PC-3 (cell line): ENCODE results near the gene CRTC2. TPM values are rescaled to one million over a fixed set of nuclear protein-coding genes. Genes with fewer than 3 reads are reported as not detected.

Source experiments
- ATAC-seq: fragments of 200-7000 bp; cut with Tn5 transposase; 2 replicates; pipeline ENCODE4 v1.9.1; 2020; ENCODE audit warnings: mild to moderate bottlenecking, moderate library complexity
- BruUV-seq: library from RNA; stranded (reverse); fragments of 400-500 nt; replicated peaks from 2 replicates; lab custom pipeline; 2021; lab: Mats Ljungman, UMichigan
- CTCF ChIA-PET: fragments of 300-600 bp; sonication (Branson Sonifier 250); formaldehyde crosslinking; loops from one replicate; lab custom pipeline; 2022; ENCODE audit warnings: antibody characterized with exemption; lab: Charles Lee
- POLR2A ChIA-PET: fragments of 300-600 bp; sonication (Branson Sonifier 250); formaldehyde crosslinking; loops from one replicate; lab custom pipeline; 2022; ENCODE audit warnings: antibody characterized with exemption; ENCODE audit not compliant: unreplicated experiment; lab: Charles Lee
- DNase-seq: peaks from one replicate; pipeline ENCODE4 v3.0.0-alpha.2; 2015
- H2AFZ ChIP-seq: fragments of 300-600 bp; sonication (generic); 2 replicates; pipeline ENCODE4 v1.6.0; 2016; ENCODE audit warnings: antibody characterized with exemption, low read length
- H3F3A ChIP-seq: fragments of 300-600 bp; sonication (generic); one replicate; pipeline ENCODE4 v1.6.0; 2017; ENCODE audit warnings: antibody characterized with exemption, low read length, control low read depth, mild to moderate bottlenecking; ENCODE audit not compliant: unreplicated experiment
- H3K27ac ChIP-seq: fragments of 300-600 bp; sonication (generic); 2 replicates; pipeline ENCODE4 v1.5.1; 2016; ENCODE audit warnings: mild to moderate bottlenecking, low read length
- H3K27me3 ChIP-seq: fragments of 300-600 bp; sonication (generic); 2 replicates; pipeline ENCODE4 v1.6.1; 2016; ENCODE audit warnings: low read length, mixed read lengths
- H3K36me3 ChIP-seq: fragments of 300-600 bp; sonication (generic); 2 replicates; pipeline ENCODE4 v1.6.1; 2016; ENCODE audit warnings: low read depth, mixed run types, low read length, mixed read lengths
- H3K4me1 ChIP-seq: fragments of 300-600 bp; sonication (generic); 2 replicates; pipeline ENCODE4 v1.5.1; 2016; ENCODE audit warnings: low read length; ENCODE audit not compliant: insufficient read depth
- H3K4me2 ChIP-seq: fragments of 300-600 bp; sonication (generic); 2 replicates; pipeline ENCODE4 v1.6.0; 2016; ENCODE audit warnings: low read length
- H3K4me3 ChIP-seq: fragments of 300-600 bp; sonication (generic); 2 replicates; pipeline ENCODE4 v1.5.1; 2016; ENCODE audit warnings: mild to moderate bottlenecking, low read length, mixed read lengths
- H3K79me2 ChIP-seq: fragments of 300-600 bp; sonication (generic); 2 replicates; pipeline ENCODE4 v1.6.1; 2017; ENCODE audit warnings: low read length, mixed read lengths
- H3K9ac ChIP-seq: fragments of 300-600 bp; sonication (generic); 2 replicates; pipeline ENCODE4 v1.6.0; 2016; ENCODE audit warnings: mild to moderate bottlenecking, low read length
- H3K9me2 ChIP-seq: fragments of 300-600 bp; sonication (generic); replicated peaks from 2 replicates; pipeline ENCODE4 v1.6.1; 2016; ENCODE audit warnings: mixed run types, low read length, mixed read lengths
- H3K9me3 ChIP-seq: fragments of 300-600 bp; sonication (generic); 2 replicates; pipeline ENCODE4 v1.6.1; 2016; ENCODE audit warnings: low read length, mixed read lengths
- H4K20me1 ChIP-seq: fragments of 300-600 bp; sonication (generic); 2 replicates; pipeline ENCODE4 v1.6.1; 2016; ENCODE audit warnings: low read length, mixed read lengths
- EZH2 ChIP-seq: fragments of 300-600 bp; sonication (generic); IDR thresholded peaks from one replicate; pipeline ENCODE4 v1.6.1; 2017; ENCODE audit warnings: antibody characterized with exemption, mild to moderate bottlenecking, low read length; ENCODE audit not compliant: unreplicated experiment
- EZH2phosphoT487 ChIP-seq: fragments of 300-600 bp; sonication (generic); IDR thresholded peaks from 2 replicates; pipeline ENCODE4 v1.6.1; 2018; ENCODE audit warnings: mild to moderate bottlenecking, antibody characterized with exemption, low read length, borderline replicate concordance
- intact Hi-C: fragments of 100-400 bp; cut with micrococcal nuclease; formaldehyde crosslinking; loops from 2 replicates; pipeline ENCODE4 v1.9.0; 2023
- total RNA-seq: library from RNA; depleted of rRNA; stranded (reverse); fragments of >200 nt; gene quantifications from 2 replicates; pipeline ENCODE4 v1.2.3, GENCODE V29; 2014
- TF ChIP-seq, protein P1 (sequence below): fragments of 300-600 bp; sonication (generic); conservative IDR thresholded peaks from 2 replicates; pipeline ENCODE4 v1.5.1; 2017; ENCODE audit warnings: antibody characterized with exemption, low read depth, mild to moderate bottlenecking, low read length

The CRTC2 gene
- total RNA-seq, 1 experiment from 2014 or later = 21.0 TPM

DNA sequence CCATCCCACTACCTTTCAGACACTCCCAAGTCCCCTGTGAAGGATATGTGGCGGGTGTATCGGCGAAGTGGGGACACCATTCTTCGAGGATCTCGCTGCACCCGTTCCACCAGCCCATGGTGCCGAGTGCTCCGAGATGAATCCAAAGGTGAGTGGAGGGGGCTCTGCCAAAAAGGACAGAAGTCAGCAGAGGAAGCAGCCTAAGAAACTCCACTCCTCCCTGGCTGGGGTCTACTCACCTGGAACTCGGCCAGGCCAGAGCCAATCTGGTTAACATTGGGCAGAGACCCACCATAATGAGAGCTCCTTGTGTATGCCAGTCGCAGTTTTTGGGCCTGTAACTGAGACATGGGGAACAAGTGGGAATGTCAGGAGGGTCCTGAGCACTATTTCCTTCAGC, 3.6 kb downstream of the CRTC2 start:
- no peak for ATAC-seq
- Histone ChIP-seq H3K79me2 (peaks cover 50% of the 10 kb centered on the region), H3K27ac (no peak overlapping the region), H3K9me3 (no peaks in the 10 kb centered on the region), H3K27me3 (no peaks in the 10 kb centered on the region), H3K9me2 (no peaks in the 10 kb centered on the region), H3K4me2 (no peak overlapping the region), H3K4me1 (peaks cover 30% of the 10 kb centered on the region), H3K9ac (no peak overlapping the region), H3K4me3 (no peak overlapping the region), H3K36me3 (peaks cover 25% of the 10 kb centered on the region; the same call in 1 of the 2 replicates), H4K20me1 (peaks cover 10% of the 10 kb centered on the region), H2AFZ (no peak overlapping the region), H3F3A (peaks cover 7% of the 10 kb centered on the region)
- ChIA-PET CTCF (no interaction called here), POLR2A (no interaction called here)
- no peak for DNase-seq
- intact Hi-C loops = no loop called here
- TF ChIP-seq, protein P1, sequence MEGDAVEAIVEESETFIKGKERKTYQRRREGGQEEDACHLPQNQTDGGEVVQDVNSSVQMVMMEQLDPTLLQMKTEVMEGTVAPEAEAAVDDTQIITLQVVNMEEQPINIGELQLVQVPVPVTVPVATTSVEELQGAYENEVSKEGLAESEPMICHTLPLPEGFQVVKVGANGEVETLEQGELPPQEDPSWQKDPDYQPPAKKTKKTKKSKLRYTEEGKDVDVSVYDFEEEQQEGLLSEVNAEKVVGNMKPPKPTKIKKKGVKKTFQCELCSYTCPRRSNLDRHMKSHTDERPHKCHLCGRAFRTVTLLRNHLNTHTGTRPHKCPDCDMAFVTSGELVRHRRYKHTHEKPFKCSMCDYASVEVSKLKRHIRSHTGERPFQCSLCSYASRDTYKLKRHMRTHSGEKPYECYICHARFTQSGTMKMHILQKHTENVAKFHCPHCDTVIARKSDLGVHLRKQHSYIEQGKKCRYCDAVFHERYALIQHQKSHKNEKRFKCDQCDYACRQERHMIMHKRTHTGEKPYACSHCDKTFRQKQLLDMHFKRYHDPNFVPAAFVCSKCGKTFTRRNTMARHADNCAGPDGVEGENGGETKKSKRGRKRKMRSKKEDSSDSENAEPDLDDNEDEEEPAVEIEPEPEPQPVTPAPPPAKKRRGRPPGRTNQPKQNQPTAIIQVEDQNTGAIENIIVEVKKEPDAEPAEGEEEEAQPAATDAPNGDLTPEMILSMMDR = no peak
- BruUV-seq = no TSS peak

DNA sequence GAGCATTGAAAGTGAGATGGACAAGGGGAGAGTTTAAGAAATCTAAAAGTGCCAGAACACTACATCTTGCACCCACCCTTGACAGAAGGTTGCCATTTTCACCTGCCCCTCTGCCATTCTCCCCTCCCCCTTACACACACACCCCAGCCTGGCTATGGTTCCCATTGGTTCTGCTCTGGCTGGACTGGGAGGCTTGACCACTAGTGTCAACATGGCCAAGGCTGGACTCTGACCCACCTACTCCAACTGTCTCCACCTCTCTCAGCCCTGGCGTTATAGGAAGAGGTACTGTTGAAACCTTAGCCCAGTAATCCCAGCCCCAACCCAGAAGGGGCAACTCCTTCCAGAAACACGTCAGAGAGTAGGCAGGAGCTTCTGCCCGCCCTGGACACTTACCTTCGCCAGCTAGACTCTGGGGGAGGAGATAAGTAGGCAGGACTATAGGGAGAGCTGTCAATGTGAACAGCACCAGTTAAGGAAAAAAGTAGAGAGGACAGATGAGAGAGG, 4.5 kb downstream of the CRTC2 start:
- H4K20me1 ChIP-seq = peaks cover 10% of the 10 kb centered on the region
- H3K36me3 ChIP-seq = peaks cover 26% of the 10 kb centered on the region; the same call in 1 of the 2 replicates
- TF ChIP-seq EZH2 (no peak), EZH2phosphoT487 (no peak)
- TF ChIP-seq, protein P1 = no peak

DNA sequence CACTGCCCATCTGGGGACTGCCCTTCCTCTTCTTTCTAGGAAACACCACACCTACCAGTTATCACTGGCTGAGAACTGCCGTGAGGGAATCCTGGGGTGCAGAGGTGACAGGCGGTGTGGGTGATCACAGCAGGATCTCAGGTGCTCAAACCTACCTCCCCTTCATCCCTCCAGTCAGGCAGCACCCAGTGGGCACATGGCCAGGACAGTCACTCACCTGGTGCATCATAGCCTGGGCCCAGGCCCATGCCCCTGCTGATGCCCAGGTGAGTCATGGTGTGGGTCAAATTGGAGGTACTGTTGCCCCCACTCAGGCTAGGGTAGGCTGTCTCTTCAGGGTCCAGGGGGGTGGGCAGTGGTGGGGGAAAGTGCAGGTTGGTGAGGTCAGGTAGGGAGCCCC, 6.6 kb downstream of the CRTC2 start:
- Histone ChIP-seq H3K9me2 (no peaks in the 10 kb centered on the region), H3K4me2 (no peak overlapping the region), H3K36me3 (peaks cover 33% of the 10 kb centered on the region; the same call in 1 of the 2 replicates), H3K9ac (no peak overlapping the region), H3K27me3 (no peaks in the 10 kb centered on the region), H3K79me2 (peaks cover 35% of the 10 kb centered on the region), H3K4me1 (peaks cover 19% of the 10 kb centered on the region), H3K27ac (no peak overlapping the region), H2AFZ (no peak overlapping the region), H4K20me1 (peaks cover 8% of the 10 kb centered on the region), H3K9me3 (no peaks in the 10 kb centered on the region), H3K4me3 (no peak overlapping the region), H3F3A (no peaks in the 10 kb centered on the region)
- POLR2A ChIA-PET = no interaction called here
- DNase-seq (peak; percentile 88), ATAC-seq (peak; percentile 49)
- intact Hi-C loops = no loop called here
- TF ChIP-seq EZH2 = no peak
- no peak for TF ChIP-seq EZH2phosphoT487
- TF ChIP-seq, protein P1 = no peak
- CTCF ChIA-PET = no interaction called here
- BruUV-seq = no TSS peak

More for the DNA sequence above, 4.5 kb downstream of the CRTC2 start:
- H3K27ac ChIP-seq = no peak overlapping the region
- H3K27me3 ChIP-seq = no peaks in the 10 kb centered on the region
- ATAC-seq = no peak
- no peak overlapping the region for H3K9ac ChIP-seq
- no peak overlapping the region for H2AFZ ChIP-seq
- POLR2A ChIA-PET = no interaction called here
- DNase-seq = no peak
- peaks cover 2% of the 10 kb centered on the region for H3F3A ChIP-seq
- CTCF ChIA-PET = no interaction called here
- H3K4me3 ChIP-seq = no peak overlapping the region
- H3K4me2 ChIP-seq = no peak overlapping the region
- BruUV-seq = no TSS peak
- H3K79me2 ChIP-seq = peaks cover 50% of the 10 kb centered on the region
- intact Hi-C loops = no loop called here
- peaks cover 25% of the 10 kb centered on the region for H3K4me1 ChIP-seq
- H3K9me2 ChIP-seq = no peaks in the 10 kb centered on the region
- no peaks in the 10 kb centered on the region for H3K9me3 ChIP-seq
